Stimulated activated CD8-positive, alpha-beta memory T cell treated with anti-CD3 and anti-CD28 coated beads, Interleukin-4, amount 100 ng/mL, for 1 hour (primary cell): ENCODE data around the gene SMURF1.
"Not testable (repeated sequence)": the region's sequence is repeated elsewhere in the genome, so short reads cannot be mapped to it uniquely, and the experiment has no call there.

Source experiments
- DNase-seq, 2 donors: peaks; one replicate each; pipeline ENCODE4 v3.0.0-alpha.2; 2020; ENCODE audit warnings: low read depth in 2 of 2, low spot score in 1 of 2

Gene SMURF1

DNA sequence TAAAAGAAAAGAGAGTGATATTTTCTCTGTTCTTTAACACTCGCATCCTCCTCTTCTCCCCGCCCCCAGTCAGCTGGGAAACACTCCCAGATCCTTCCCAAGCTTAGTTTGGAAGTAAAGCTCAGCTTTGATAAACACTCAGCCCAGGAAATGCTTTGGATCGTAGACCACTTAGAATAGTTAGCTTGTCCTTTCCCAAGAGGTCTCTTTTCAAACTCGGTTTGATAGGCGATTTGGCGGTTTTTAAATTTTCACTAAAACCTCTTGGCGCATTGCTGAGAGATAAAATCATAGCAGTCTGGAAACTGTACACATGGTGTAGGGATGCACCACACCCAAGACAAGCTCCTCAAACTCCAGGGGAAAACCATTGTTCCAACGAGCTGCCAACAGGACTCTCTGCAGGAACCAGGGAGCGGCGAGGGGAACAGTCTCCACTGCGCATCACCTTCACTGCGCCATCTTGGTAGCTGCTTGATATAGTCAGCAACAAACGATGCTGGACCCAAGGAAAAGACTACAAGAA is 22.3 kb downstream of the SMURF1 start:
- DNase-seq: no peak

DNA sequence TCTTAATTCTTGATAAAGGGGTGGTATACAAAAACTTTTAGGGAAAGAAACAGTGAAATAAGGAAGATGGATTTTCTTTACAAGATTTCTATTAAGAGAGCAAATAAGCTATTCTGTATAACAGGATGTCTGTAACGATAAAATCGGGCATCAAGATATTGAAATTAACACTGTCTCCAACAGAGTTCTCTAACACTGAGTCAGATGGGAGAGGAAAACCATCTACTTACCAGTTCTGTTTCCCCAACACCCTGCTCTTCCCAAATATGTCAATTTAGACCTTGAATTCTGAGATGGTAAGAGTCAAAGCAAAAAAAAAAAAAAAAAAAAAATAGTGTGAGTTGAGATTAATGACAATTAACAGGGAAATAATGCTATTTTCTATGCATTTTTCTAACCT is 23.0 kb downstream of the SMURF1 start:
- DNase-seq: no peak

DNA sequence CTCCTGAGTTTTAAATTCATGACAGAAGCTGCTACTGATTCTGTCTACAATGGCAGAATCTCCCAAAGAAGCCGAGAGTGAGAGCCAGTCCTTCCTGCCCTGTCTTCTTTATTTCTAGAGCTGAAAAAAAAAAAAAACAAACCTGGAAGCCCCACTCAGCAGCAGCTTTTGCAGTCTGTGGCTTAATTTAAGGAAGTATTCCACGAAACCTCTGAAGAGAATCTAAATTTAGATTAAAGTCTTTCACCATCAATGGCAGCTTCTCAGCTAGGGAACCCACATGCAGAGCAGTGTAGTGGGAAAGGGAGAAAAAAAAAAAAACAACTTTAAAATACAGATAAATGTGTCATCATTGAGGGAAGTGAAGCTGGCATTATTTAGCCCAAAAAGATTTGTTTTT is 23.4 kb downstream of the SMURF1 start:
- no peak for DNase-seq

DNA sequence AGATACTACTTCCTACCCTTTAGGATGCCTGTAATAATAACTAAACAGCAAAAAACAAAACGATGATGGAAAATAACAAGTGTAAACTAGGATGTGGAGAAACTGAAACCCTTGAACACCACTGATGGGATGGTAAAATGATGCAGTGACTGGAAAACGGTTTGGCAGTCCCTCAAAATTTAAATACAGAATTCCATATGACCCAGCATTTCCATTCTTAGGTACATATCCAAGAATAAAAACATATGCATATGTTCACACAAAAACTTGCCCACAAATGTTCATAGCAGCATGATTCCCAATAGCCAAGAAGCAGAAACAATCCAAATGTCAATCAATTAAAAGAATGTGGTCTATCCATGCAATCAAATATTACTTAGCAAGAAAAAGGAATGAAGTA is 25.8 kb downstream of the SMURF1 start:
- DNase-seq: no peak

DNA sequence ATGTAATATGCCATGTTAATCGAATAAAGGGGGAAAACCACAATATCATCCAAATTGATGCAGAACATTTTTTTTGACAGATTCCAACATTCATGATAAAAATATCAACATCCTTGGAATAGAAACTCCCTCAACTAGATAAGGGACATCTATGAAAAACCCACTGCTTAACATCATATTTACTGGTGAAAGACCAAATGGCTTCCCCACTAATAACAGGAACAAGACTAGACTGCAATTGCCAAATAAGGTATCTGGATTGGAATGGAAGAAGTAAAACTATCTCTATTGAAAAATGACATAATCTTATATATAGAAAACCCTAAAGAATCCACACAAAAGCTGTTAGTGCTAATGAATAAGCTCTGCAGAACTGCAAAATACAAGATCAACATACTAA is 27.8 kb downstream of the SMURF1 start:
- no peak for DNase-seq

DNA sequence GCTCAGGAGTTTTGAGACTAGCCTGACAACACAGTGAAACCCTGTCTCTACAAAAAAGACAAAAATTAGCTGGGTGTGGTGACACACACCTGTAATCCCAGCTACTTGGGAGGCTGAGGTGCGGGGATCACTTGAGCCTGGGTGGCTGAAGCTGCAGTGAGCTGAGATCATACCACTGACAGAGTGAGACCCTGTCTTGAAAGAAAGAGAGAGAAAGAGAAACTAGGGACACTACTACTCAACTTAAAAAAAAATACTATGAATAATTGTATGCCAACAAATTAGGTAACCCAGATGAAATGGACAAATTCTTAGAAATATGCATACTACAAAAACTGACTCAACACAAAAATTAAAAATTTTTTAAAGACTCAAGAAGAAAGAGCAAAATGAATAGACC is 28.5 kb downstream of the SMURF1 start:
- no peak for DNase-seq

DNA sequence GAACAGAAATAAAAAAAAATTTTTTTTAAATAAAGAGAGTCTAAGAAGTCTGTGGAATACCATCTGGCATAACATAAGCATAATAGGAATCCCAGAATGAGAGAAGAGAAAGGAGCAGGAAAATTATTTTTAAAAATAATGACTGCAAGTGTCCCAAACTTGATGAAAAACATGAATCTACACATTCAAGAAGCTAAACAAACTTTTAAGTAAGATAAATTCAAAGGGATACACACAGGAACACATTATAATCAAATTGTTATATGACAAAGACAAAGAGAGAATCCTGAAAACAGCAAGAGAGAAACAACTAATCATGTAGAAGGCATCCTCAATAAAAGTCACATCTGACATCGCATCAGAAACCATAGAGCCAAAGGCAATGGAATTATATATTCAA is 30.9 kb downstream of the SMURF1 start:
- no peak for DNase-seq

DNA sequence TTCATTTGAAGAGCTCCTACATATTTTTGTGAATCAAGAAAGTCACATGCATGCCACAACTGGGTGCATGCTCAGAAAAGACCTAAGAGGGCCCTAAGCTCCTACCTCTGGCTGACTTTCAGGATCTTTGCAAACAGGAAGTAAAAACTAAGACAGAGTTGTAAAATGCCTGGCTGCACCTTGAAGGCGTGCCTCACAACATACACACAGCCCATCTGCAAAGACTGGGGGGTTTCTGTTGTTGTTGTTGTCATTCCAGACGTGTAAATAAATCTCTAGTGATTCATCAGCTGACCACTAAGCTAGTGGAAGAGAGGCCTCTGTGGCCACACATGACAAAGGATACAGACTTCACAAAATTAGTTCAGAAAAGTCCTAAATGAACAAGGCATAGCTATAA is 31.8 kb downstream of the SMURF1 start:
- no peak for DNase-seq

DNA sequence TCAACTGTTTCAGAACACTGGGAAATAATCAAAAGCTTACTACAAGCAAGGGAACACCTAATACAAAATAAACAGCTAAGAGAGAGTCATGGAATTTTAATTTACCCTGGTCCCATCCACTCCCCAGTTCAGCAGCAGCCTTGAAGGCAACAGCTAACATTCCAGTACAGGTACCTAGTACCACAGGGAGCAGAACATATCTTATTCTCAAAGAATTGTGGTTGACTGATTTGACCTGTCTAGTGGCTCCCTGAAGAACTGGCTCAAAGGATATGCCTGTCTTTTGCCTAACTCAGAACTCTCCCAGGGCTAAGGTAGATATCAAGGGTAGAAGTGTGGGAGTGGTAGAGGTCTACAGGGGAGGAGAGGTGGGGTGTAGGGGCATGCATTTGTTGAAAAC is 32.3 kb downstream of the SMURF1 start:
- no peak for DNase-seq

DNA sequence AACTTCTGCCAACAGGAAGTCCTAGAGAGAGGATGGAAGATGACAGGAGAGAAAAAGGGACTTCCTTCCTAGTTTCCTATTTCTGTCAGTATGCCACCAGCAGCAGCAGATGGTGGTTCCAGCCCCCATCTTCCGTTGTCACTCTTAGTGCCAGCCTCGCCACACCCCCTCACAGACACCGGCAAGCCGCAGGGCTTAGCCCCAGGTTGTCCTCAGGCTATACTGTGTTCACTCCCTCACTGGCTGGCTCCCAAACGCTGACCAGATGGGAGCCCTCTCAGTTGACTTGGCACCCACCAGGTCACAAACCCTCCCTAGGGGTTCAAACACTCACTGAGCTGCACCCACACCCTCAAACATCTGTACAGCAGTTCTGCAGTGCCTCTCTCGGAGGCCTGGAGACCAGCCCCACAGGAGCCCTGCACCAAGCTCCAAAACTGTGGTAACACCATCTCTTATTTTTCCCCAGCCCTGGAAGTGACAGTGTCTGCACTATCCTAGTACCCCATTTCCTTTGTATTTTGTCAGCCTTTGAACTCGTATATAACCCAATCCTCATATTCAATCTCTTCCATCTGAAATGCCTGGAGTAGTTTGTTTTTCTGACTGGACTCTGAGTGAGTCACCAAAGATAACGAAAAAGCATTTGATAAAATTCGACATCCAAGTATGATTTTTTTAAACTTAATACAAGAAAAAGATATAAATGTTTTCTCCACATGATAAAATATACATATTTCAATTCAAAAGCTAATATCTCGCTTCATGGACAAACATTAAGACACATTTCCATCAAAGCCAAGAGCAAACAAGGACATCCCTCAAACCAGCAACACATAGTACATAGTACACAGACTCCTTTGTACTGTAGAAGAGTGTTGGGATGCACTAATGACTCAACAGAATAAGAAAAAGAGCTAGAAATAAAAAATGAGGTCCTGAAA is 34.5 kb downstream of the SMURF1 start:
- DNase-seq: no peak

DNA sequence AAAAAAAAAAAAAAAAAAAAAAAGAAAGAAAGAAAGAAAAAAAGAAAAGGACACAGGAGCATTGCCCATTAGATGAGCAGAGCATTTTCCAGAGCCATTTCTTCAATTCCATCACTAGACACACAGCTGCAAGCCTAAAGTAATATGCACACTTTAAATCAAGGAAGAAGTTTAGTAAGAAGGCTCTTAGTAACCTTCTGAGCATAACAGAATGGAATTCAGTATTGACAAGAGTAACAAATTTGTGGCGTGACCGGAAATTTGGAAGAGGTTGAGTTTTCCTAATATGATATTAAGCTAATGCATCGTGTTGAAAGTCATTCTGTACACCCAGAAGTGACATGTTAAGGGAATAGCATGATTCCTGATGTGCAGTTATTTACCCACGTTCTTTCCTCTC is 35.3 kb downstream of the SMURF1 start:
- no peak for DNase-seq

DNA sequence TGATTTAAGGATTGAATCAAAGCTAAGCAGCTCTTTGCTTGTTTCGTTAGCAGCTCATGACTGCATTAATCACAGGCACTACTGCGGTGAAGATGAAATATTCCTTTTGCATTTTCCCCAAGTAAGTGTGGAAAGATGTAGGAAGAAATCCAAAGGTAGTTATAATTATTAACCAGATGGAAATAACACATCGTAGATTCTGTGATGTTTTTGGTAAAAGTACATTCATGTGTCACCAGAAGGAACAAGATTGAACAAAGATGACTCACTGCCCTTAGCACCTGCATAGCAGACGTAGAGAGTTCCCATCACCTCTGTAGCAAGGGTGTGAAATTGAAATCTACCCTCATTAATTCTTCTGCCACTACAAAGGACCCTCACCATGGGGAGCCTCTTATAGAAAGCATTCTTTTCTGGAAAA is 37.1 kb downstream of the SMURF1 start:
- DNase-seq: no peak

DNA sequence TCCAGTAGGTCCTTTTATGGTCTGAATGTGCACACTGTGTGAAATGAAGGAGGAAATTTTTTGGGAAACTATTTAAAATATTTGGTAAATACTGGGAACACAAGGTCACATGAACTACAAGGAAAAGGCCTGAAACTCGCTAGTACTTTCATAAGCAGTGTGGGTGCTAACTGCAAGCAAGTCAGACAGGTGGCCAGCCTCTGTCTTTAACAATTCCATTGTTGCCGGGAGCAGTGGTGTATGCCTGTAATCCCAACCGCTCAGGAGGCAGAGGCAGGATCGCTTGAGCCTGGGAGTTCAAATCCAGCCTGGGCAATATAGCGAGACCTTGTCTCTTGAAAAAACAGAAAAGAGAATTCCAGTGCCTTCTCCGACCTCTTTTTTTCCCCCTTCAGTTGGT is 37.5 kb downstream of the SMURF1 start:
- DNase-seq: no peak

DNA sequence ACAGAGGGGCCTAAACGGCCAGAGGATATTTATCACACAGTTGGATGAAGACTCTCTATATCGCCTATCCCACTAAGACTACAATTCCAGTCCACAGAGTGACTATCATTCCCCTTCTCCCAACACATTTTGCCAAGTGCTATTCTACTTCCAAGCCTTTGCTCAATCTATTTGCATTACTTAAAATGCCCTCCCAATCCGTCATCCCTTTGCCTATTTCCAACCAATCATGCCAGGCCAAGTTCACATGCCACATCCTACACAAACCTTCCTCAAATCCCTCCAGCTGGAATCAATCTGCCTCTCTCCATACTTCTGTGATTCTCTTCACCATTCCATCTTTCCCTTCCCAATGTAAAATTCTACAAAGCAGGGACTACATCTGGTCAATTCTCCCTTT is 38.2 kb downstream of the SMURF1 start:
- no peak for DNase-seq

DNA sequence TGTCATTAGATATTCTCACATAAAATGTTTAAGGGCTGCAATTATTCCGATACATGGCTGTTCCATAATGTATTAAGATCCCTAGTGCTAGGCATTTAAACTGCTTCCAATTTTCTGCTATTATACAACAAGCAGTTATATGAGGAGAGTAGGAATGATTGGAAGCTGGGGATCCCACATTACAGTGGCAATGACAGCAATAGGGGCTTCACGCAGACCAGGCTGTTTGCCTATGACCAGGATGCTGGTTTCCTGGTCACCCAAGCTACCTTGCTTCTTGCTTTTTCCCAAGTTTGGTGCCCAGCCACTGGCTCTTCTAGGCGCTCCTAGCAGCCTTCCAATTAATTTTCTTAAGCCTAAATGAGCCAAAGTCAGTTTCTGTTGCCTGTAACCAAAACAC is 39.3 kb downstream of the SMURF1 start:
- no peak for DNase-seq

DNA sequence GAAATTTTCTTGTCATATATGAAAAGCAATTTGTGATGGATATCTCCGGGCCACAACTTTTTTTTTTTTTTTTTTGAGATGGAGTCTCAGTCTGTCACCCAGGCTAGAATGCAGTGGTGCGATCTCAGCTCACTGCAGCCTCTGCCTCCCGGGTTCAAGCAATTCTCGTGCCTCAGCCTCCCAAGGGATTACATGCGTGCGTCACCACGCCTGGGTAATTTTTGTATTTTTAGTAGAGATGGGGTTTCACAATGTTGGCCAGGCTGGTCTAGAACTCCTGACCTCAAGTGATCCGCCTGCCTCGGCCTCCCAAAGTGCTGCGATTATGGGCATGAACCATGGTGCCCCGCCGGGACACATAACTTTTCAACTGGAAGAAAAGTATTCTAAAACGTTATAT is 40.1 kb downstream of the SMURF1 start:
- DNase-seq: not testable (repeated sequence)

DNA sequence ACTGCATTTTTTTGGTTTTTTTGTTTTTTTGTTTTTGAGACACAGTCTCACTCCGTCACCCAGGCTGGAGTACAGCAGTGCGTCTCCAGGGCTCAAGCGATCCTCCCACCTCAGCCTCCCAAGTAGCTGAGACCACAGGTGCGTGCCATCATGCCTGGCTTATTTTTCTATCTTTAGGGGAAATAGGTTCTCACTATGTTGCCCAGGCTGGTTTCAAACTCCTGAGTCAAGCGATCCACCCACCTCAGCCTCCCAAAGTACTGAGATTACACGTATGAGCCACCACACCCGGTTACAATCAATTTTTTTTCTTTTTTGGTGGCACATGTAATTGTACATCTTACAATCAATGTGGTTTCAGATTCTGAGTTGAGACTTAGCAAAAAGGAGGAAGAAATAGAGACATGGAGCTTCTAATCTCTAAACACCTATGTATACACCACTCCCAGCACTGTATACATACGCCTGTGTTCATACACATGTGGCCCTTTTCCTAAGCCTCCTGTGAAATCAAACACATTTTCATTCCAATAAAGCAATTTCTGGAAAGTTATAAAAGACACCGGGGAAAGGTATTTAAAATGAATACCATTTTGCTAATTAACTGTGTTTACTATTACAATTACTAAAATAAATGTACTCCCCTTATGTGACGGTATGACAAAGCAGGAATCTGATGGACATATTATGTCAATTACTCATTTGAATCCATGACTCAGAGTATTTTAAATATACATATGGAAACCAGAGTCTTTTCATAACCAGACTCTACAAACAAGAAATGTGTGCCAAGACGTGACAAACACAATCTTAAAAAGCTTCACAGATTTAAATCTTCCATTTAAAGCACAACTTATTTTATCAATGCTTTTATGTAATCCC is 40.9 kb downstream of the SMURF1 start:
- no peak for DNase-seq

DNA sequence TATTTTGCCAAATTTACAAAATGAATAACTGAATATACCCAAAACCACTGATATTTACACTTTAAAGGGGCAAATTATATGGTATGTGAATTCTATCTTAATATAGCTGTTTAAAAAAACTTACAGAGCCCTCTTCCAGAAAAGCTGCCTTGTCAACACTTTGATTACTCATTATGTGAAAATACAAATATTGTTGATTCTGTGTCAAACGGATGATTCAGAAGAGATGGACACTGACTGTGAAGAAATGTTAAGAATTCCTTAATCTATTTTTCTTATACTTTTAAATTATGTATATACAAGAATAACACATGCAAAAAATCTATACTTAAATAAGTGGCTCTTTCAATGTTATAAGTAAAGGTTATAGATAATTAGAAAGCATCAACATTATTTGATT is 41.5 kb downstream of the SMURF1 start:
- no peak for DNase-seq

DNA sequence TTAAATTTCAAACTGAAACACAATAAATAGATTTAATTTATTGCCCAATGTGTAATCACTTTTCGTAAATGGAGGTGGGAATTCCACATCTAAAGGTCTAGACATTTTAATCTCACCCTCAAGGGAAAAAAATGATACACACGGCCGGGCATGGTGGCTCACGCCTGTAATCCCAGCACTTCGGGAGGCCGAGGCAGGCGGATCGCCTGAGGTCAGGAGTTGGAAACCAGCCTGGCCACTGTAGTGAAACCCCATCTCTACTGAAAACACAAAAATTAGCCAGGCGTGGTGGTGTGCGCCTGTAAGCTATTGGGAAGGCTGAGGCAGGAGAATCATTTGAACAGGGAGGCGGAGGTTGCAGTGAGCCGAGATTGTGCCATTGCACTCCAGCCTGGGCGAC is 42.4 kb downstream of the SMURF1 start:
- not testable (repeated sequence) for DNase-seq

DNA sequence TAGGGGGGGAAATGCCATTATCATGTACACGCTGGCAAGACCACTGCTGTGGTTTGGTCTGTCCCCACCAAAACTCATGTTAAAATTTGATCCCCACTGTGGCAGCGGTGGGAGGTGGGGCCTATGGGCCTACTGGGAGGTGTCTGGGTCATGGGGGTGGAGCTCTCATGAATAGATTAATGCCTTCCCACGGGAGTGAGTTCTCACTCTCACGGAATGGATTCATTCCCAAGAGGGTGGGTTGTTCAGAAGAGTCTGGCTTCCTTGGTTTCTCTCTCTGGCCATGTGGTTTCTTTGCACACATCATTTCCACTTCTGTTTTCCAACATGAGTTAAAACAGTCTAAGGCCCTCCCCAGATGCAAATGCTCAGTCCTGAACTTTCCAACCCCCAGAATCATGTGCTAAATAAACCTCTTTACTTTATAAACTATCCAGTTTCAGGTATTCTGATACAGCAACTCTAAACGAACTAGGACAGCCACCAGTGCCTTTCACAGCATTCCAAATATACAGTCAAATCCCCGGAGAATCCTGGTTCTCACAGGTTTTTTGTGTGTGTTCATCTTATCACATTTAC is 44.3 kb downstream of the SMURF1 start:
- DNase-seq: no peak

DNA sequence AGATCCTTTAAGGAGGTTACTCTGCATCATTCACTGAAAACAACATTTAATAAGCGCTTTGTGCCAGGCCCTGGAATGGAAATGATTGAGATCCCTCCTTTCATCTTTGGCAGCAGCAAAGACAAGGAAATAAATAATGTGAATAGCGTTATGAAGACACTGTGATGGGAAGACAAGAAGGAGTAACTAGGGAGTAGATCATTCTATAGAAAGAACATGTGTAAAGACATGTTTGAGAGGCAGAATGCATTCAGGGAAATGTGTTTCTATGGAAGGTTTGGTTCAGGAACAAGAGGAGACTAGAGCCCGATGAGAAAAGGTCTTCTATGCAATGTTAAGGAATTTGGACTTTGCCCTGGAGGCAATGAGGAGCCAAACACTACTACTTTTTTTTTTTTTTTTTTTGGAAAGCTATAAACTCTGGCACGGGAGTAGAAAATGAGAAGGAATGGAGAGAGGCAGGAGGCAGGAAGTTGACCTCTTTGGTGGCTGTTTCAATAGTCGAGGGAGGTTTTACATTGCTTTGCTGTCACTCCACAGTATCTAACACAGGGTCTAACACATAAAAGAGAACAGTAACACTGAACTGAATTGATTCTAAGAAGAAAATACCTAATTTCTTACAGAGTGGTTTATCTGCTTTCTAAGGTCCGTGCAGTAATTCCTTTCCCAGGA is 44.9 kb downstream of the SMURF1 start:
- DNase-seq: no peak
